Nasal cavity respiratory epithelium epithelial cell of viscerocranial mucosa (primary cell): ENCODE data around the gene TM9SF3. TPM values are rescaled to one million over a fixed set of nuclear protein-coding genes. Genes with fewer than 3 reads are reported as not detected.

Experiments used
- total RNA-seq: library from RNA; depleted of rRNA; stranded (reverse); fragments of >200 nt; gene quantifications from 2 replicates; pipeline ENCODE4 v1.2.3, GENCODE V29; 2014

TM9SF3 gene
- 134 and 154 TPM in 2 replicates for total RNA-seq

GRCh38 chr10:96586419-96587263 is at the start of gene TM9SF3:
TM9SF3 (minus strand) TSS chr10:96587012; CDS start chr10:96586835, 177 bp downstream.

GRCh38 chr10:96513698-96514561 is 72.9 kb downstream of the TM9SF3 start, which contains the start of gene TLL2:
TLL2 (minus strand) TSS chr10:96513926; CDS start chr10:96513685, 241 bp downstream.

Other genes starting within 250 kb of the TM9SF3 start
- gene OPALIN, start 228.0 kb downstream of the TM9SF3 start, total RNA-seq, result not detected in 2 replicates
- 0.34 and 17.7 TPM in 2 replicates for gene TLL2, start 73.1 kb downstream of the TM9SF3 start, total RNA-seq
- gene PIK3AP1, start 133.5 kb upstream of the TM9SF3 start, total RNA-seq, result 0.64 and 1.0 TPM in 2 replicates
- gene LCOR, start 245.3 kb upstream of the TM9SF3 start, total RNA-seq, result 38.3 and 44.7 TPM in 2 replicates